HCT116 (cell line): Measurements from ENCODE around the gene TMEM117. TPM values are rescaled to one million over a fixed set of nuclear protein-coding genes. Genes with fewer than 3 reads are reported as not detected.

Experiments
- ATAC-seq: fragments of 200-7000 bp; cut with Tn5 transposase; 2 replicates; pipeline ENCODE4 v1.9.1; 2020; ENCODE audit warnings: mild to moderate bottlenecking, moderate library complexity
- BruUV-seq: library from RNA; stranded (reverse); fragments of 400-500 nt; replicated peaks from 2 replicates; lab custom pipeline; 2021; lab: Mats Ljungman, UMichigan
- CTCF ChIA-PET: fragments of 300-600 bp; sonication (Branson Sonifier 250); formaldehyde crosslinking; loops from one replicate; lab custom pipeline; 2021; ENCODE audit warnings: antibody characterized with exemption; lab: Charles Lee
- POLR2A ChIA-PET: fragments of 300-600, 350-600 bp; sonication (Branson Sonifier 250); formaldehyde crosslinking; loops from one replicate; lab custom pipeline; 2021; ENCODE audit warnings: antibody characterized with exemption; lab: Charles Lee
- RAD21 ChIA-PET, 2 experiments: fragments of 300-600 bp; sonication (Branson Sonifier 250); formaldehyde crosslinking; loops; one replicate each; lab custom pipeline; 2023; ENCODE audit warnings: low total read pairs in 2 of 2; ENCODE audit not compliant: uncharacterized antibody in 2 of 2, unreplicated experiment in 2 of 2, low non-redundant PET in 1 of 2; lab: Charles Lee
- DNase-seq: peaks from one replicate; pipeline ENCODE4 v3.0.0-alpha.2; 2010; ENCODE audit warnings: low read depth, low spot score
- H2AFZ ChIP-seq: fragments of 200-600 bp; shearing (Covaris generic), sonication (generic); 2 replicates; pipeline ENCODE4 v1.6.1; 2017; ENCODE audit warnings: low read depth, mixed run types, mixed read lengths, antibody characterized with exemption, low read length; ENCODE audit not compliant: poor library complexity, severe bottlenecking
- H3K27ac ChIP-seq: 2 replicates; pipeline ENCODE4 v1.5.1; 2012; ENCODE audit warnings: low read depth, low read length
- H3K27me3 ChIP-seq: fragments of 200-600 bp; sonication (generic); 2 replicates; pipeline ENCODE4 v1.6.1; 2016; ENCODE audit warnings: mixed run types, low read length, mixed read lengths; ENCODE audit not compliant: insufficient read depth
- H3K36me3 ChIP-seq, 2 experiments: fragments of 200-500 bp in 1 of 2; fragments of 200-600 bp in 1 of 2; sonication (Bioruptor generic) in 1 of 2; sonication (generic) in 1 of 2; 2 replicates each; pipeline versions ENCODE4 v1.5.1 to v1.6.1; 2014 to 2016; ENCODE audit warnings: low read length in 2 of 2, inconsistent platforms in 1 of 2, mixed read lengths in 1 of 2, mixed run types in 1 of 2; ENCODE audit not compliant: insufficient read depth in 2 of 2, control insufficient read depth in 1 of 2
- H3K4me1 ChIP-seq, 2 experiments: fragments of 200-600 bp in 1 of 2; sonication (generic) in 1 of 2; 2 replicates each; pipeline versions ENCODE4 v1.5.1 to v1.6.1; 2012 to 2017; ENCODE audit warnings: low read length in 2 of 2, inconsistent platforms in 1 of 2, mild to moderate bottlenecking in 1 of 2, mixed read lengths in 1 of 2, mixed run types in 1 of 2, moderate library complexity in 1 of 2; ENCODE audit not compliant: insufficient read depth in 2 of 2, control insufficient read depth in 1 of 2
- H3K4me2 ChIP-seq: fragments of 200-600 bp; sonication (generic); 2 replicates; pipeline ENCODE4 v1.6.1; 2017; ENCODE audit warnings: mixed run types, low read length, mixed read lengths
- H3K4me3 ChIP-seq, 2 experiments: fragments of 200-600 bp in 1 of 2; sonication (generic) in 1 of 2; replicated peaks in 1 of 2; 2 replicates each; pipeline ENCODE4 v1.5.1; 2011 to 2016; ENCODE audit warnings: low read length in 2 of 2, control low read depth in 1 of 2, low read depth in 1 of 2, mild to moderate bottlenecking in 1 of 2, mixed read lengths in 1 of 2, mixed run types in 1 of 2
- H3K79me2 ChIP-seq: fragments of 200-600 bp; sonication (generic); 2 replicates; pipeline ENCODE4 v1.6.1; 2017; ENCODE audit warnings: mild to moderate bottlenecking, mixed run types, low read length, moderate library complexity, mixed read lengths; ENCODE audit not compliant: insufficient read depth
- H3K9ac ChIP-seq: fragments of 200-600 bp; sonication (generic); 2 replicates; pipeline ENCODE4 v1.6.1; 2016; ENCODE audit warnings: low read length, mixed read lengths
- H3K9me2 ChIP-seq: fragments of 200-600 bp; sonication (generic), shearing (Covaris generic); 2 replicates; pipeline ENCODE4 v1.6.1; 2017; ENCODE audit warnings: mixed run types, mild to moderate bottlenecking, moderate library complexity; ENCODE audit not compliant: insufficient read depth
- H3K9me3 ChIP-seq, 2 experiments: fragments of 200-500 bp in 1 of 2; fragments of 200-600 bp in 1 of 2; sonication (Bioruptor generic) in 1 of 2; sonication (generic) in 1 of 2; 2 replicates each; pipeline ENCODE4 v1.6.1; 2014 to 2017; ENCODE audit warnings: low read length in 2 of 2, mixed read lengths in 2 of 2, inconsistent platforms in 1 of 2, low read depth in 1 of 2, mild to moderate bottlenecking in 1 of 2, mixed run types in 1 of 2, moderate library complexity in 1 of 2; ENCODE audit not compliant: control insufficient read depth in 1 of 2, insufficient read depth in 1 of 2
- H4K20me1 ChIP-seq: fragments of 200-600 bp; sonication (generic), shearing (Covaris generic); 2 replicates; pipeline ENCODE4 v1.6.1; 2017; ENCODE audit warnings: mixed run types, mild to moderate bottlenecking, moderate library complexity; ENCODE audit not compliant: insufficient read depth
- EGR1 ChIP-seq: IDR thresholded peaks from 2 replicates; pipeline ENCODE4 v1.6.1; 2012; ENCODE audit warnings: low read depth
- ELF1 ChIP-seq: IDR thresholded peaks from 2 replicates; pipeline ENCODE4 v1.6.1; 2012; ENCODE audit warnings: low read depth, borderline replicate concordance
- EZH2 ChIP-seq: fragments of 200-600 bp; sonication (generic); IDR thresholded peaks from 2 replicates; pipeline ENCODE4 v1.6.1; 2017; ENCODE audit warnings: antibody characterized with exemption, mixed run types
- EZH2phosphoT487 ChIP-seq: fragments of 200-600 bp; IDR thresholded peaks from 2 replicates; pipeline ENCODE4 v1.6.1; 2018; ENCODE audit warnings: antibody characterized with exemption, borderline replicate concordance
- FOSL1 ChIP-seq: IDR thresholded peaks from 2 replicates; pipeline ENCODE4 v1.6.1; 2012; ENCODE audit warnings: low read depth
- JUND ChIP-seq: IDR thresholded peaks from 2 replicates; pipeline ENCODE4 v1.6.1; 2012
- POLR2A ChIP-seq: IDR thresholded peaks from 2 replicates; pipeline ENCODE4 v1.7.0; 2011; ENCODE audit warnings: borderline replicate concordance; ENCODE audit not compliant: insufficient read depth, insufficient read length; ENCODE audit errors: extremely low read depth
- RAD21 ChIP-seq: IDR thresholded peaks from 2 replicates; pipeline ENCODE4 v1.6.1; 2012; ENCODE audit warnings: low read depth, mild to moderate bottlenecking
- REST ChIP-seq: IDR thresholded peaks from 2 replicates; pipeline ENCODE4 v1.6.1; 2012; ENCODE audit warnings: low read depth
- SIN3A ChIP-seq: IDR thresholded peaks from 2 replicates; pipeline ENCODE4 v1.6.1; 2012; ENCODE audit warnings: low read depth
- SP1 ChIP-seq: IDR thresholded peaks from 2 replicates; pipeline ENCODE4 v1.6.1; 2012; ENCODE audit warnings: low read depth
- TCF7L2 ChIP-seq: IDR thresholded peaks from 2 replicates; pipeline ENCODE4 v1.7.0; 2011; ENCODE audit warnings: borderline replicate concordance, inconsistent platforms; ENCODE audit not compliant: insufficient read depth, insufficient read length; ENCODE audit errors: extremely low read depth
- ZFX ChIP-seq: fragments of 450-650 bp; IDR thresholded peaks from 2 replicates; pipeline ENCODE4 v1.6.1; 2017
- ZNF274 ChIP-seq: fragments of 200-500 bp; sonication (Bioruptor generic); IDR thresholded peaks from 2 replicates; pipeline ENCODE4 v1.6.1; 2014; ENCODE audit warnings: mild to moderate bottlenecking, low read depth, low read length, inconsistent platforms
- intact Hi-C: fragments of 100-400 bp; cut with micrococcal nuclease; formaldehyde crosslinking; loops from 2 replicates; pipeline ENCODE4 v1.10.0; 2022
- total RNA-seq: library from RNA; stranded (reverse); gene quantifications from one replicate; pipeline ENCODE4 v1.2.1, GENCODE V29; 2021; ENCODE audit not compliant: unreplicated experiment
- TF ChIP-seq, protein P1 (sequence below): IDR thresholded peaks from 2 replicates; pipeline ENCODE4 v1.6.1; 2011; ENCODE audit warnings: mild to moderate bottlenecking, low read length, moderate library complexity; ENCODE audit not compliant: insufficient replicate concordance; ENCODE audit errors: extremely low read depth
- TF ChIP-seq, protein P2 (sequence below), 3 experiments: fragments of 200-600 bp in 1 of 3; sonication (generic) in 1 of 3; IDR thresholded peaks in 2 of 3; conservative IDR thresholded peaks in 1 of 3; 2 replicates each; pipeline ENCODE4 v1.5.1; 2012 to 2017; ENCODE audit warnings: low read depth in 2 of 3, low read length in 2 of 3, antibody characterized with exemption in 1 of 3, borderline replicate concordance in 1 of 3, control low read depth in 1 of 3, mild to moderate bottlenecking in 1 of 3, mixed read lengths in 1 of 3, mixed run types in 1 of 3, moderate library complexity in 1 of 3; ENCODE audit not compliant: insufficient read depth in 1 of 3
- TF ChIP-seq, protein P3 (sequence below): IDR thresholded peaks from 2 replicates; pipeline ENCODE4 v1.6.1; 2012

Gene TMEM117
- total RNA-seq, 1 experiment from 2014 or later = 3.6 TPM

DNA sequence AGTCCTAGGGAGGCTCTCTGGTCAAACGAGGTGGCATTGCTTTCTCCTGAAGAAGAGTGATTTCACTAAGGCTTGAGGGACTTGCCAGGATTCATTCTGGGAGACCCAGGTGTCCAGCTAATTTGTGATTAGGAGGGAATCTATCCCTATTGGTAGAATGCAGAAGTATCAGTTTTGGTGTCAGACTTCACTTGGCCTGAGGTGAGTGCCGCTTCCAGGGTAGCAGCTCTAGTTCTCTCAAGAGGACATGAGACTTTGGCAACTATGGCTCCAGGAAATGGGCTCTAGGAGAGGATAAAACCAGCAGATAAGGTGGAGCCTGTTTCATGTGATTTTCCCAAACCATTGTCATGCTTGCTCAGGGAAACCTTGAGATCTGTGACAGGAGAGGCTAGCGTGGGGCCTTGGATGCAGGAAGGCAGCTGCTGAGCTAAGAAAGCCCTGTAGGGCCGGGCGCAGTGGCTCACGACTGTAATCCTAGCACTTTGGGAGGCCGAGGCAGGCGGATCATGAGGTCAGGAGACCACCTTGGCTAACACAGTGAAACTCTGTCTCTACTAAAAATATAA is 11.6 kb upstream of the TMEM117 start:
- Histone ChIP-seq H3K4me1 (no peaks in the 10 kb centered on the region), H4K20me1 (no peaks in the 10 kb centered on the region), H3K4me2 (no peak overlapping the region), H3K9me3 (no peaks in the 10 kb centered on the region)
- no peak for DNase-seq
- RAD21 ChIA-PET = no interaction called here
- intact Hi-C loops = no loop called here
- TF ChIP-seq ELF1 (no peak), RAD21 (no peak), EZH2phosphoT487 (no peak), ZFX (no peak), TCF7L2 (no peak), SP1 (no peak), JUND (no peak), EZH2 (no peak), SIN3A (no peak), POLR2A (no peak), REST (no peak), ZNF274 (no peak), EGR1 (no peak), FOSL1 (no peak)
- TF ChIP-seq, protein P1, sequence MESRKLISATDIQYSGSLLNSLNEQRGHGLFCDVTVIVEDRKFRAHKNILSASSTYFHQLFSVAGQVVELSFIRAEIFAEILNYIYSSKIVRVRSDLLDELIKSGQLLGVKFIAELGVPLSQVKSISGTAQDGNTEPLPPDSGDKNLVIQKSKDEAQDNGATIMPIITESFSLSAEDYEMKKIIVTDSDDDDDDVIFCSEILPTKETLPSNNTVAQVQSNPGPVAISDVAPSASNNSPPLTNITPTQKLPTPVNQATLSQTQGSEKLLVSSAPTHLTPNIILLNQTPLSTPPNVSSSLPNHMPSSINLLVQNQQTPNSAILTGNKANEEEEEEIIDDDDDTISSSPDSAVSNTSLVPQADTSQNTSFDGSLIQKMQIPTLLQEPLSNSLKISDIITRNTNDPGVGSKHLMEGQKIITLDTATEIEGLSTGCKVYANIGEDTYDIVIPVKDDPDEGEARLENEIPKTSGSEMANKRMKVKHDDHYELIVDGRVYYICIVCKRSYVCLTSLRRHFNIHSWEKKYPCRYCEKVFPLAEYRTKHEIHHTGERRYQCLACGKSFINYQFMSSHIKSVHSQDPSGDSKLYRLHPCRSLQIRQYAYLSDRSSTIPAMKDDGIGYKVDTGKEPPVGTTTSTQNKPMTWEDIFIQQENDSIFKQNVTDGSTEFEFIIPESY = no peak
- TF ChIP-seq, protein P2, sequence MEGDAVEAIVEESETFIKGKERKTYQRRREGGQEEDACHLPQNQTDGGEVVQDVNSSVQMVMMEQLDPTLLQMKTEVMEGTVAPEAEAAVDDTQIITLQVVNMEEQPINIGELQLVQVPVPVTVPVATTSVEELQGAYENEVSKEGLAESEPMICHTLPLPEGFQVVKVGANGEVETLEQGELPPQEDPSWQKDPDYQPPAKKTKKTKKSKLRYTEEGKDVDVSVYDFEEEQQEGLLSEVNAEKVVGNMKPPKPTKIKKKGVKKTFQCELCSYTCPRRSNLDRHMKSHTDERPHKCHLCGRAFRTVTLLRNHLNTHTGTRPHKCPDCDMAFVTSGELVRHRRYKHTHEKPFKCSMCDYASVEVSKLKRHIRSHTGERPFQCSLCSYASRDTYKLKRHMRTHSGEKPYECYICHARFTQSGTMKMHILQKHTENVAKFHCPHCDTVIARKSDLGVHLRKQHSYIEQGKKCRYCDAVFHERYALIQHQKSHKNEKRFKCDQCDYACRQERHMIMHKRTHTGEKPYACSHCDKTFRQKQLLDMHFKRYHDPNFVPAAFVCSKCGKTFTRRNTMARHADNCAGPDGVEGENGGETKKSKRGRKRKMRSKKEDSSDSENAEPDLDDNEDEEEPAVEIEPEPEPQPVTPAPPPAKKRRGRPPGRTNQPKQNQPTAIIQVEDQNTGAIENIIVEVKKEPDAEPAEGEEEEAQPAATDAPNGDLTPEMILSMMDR (IDR thresholded peaks at IDR 0.05 in 2 of 3, conservative IDR thresholded peaks at IDR 0.05 in 1 of 3; ENCODE audit: borderline replicate concordance in 1 of 3, insufficient read depth in 1 of 3, low read depth in 2 of 3, low read length in 2 of 3) = no peak
- TF ChIP-seq, protein P3, sequence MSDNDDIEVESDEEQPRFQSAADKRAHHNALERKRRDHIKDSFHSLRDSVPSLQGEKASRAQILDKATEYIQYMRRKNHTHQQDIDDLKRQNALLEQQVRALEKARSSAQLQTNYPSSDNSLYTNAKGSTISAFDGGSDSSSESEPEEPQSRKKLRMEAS = no peak
- TF ChIP-seq, all 23 proteins: peak for 0
- no peaks in the 10 kb centered on the region for H3K79me2 ChIP-seq
- no peak for ATAC-seq
- H3K9ac ChIP-seq = no peak overlapping the region
- BruUV-seq = no TSS peak
- H3K36me3 ChIP-seq = no peaks in the 10 kb centered on the region
- no peak overlapping the region for H3K27ac ChIP-seq
- H3K9me2 ChIP-seq = no peaks in the 10 kb centered on the region
- no peaks in the 10 kb centered on the region for H3K27me3 ChIP-seq
- CTCF ChIA-PET = no interaction called here
- no peak overlapping the region for H2AFZ ChIP-seq
- POLR2A ChIA-PET = no interaction called here
- H3K4me3 ChIP-seq = no peak overlapping the region
